Measurements from ENCODE around the gene ZBTB16.
A peak's percentile ranks its signal among the peaks of the same experiment; 100 is the strongest.

Gene ZBTB16

DNA sequence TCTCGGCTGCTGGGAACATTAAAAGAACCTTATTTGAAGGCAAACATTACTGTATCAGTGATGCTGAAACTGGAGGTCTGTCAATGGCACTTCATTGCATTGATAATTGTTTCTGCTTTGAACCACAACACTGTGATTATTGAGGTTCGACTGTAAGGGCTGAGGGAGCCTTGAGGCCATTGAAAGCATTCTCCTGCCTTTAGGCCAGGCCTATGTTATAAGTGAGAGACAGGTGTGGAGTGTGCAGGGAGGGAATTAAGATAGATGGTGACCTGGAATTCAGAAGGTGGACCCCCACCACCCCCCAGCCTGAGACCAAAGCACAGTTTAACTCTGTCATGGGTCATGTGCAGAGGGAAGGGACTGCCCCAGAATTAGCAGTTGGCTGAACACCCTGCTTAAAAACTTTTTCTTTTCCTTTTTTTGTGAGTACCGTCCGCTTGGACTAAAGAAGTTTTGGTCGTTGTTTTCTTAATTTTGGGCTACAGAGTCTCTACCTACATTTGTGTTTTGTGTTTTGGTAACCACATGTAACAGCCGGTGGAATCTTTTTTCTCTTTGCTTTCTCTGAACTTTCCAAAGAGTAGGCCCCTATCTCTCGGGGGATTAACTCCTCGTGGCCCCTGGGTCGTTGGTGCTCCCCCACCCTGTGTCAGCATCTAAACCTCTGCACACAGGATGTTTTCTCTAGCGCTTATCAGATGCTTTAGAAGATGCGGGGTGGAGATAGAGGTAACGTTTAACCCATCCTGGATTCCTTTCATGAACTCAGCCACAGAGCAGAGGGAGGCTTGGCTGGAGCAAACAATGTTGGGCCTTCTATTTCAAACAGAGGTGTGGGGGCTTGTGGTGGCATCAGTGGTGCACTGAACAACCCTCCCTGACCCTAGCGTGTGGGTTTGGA is 43.7 kb downstream of the ZBTB16 start:
- POLR2A ChIA-PET (ENCODE audit: low non-redundant PET) = no interaction called here
- DNase-seq (ENCODE audit: low spot score) = no peak
- CTCF ChIA-PET = no interaction called here
- TF ChIP-seq CTCF (conservative IDR thresholded peaks at IDR 0.05; ENCODE audit: low read depth) = no peak
- no peak overlapping the region for H3K27ac ChIP-seq

- CTCF ChIA-PET = no interaction called here
- no peak overlapping the region for H3K27ac ChIP-seq
Measured at GRCh38 chr11:114105611-114106010, 46.1 kb downstream of the ZBTB16 start.

GRCh38 chr11:114106047-114106446 is 46.5 kb downstream of the ZBTB16 start:
- POLR2A ChIA-PET (ENCODE audit: low non-redundant PET) = no interaction called here
- DNase-seq (ENCODE audit: low spot score) = no peak
- H3K27ac ChIP-seq = no peak overlapping the region
- CTCF ChIA-PET = no interaction called here
- TF ChIP-seq CTCF (conservative IDR thresholded peaks at IDR 0.05; ENCODE audit: low read depth) = no peak

More at GRCh38 chr11:114105611-114106010, 46.1 kb downstream of the ZBTB16 start:
- POLR2A ChIA-PET (ENCODE audit: low non-redundant PET) = no interaction called here
- no peak for TF ChIP-seq CTCF (conservative IDR thresholded peaks at IDR 0.05; ENCODE audit: low read depth)
- DNase-seq (ENCODE audit: low spot score) = no peak

DNA sequence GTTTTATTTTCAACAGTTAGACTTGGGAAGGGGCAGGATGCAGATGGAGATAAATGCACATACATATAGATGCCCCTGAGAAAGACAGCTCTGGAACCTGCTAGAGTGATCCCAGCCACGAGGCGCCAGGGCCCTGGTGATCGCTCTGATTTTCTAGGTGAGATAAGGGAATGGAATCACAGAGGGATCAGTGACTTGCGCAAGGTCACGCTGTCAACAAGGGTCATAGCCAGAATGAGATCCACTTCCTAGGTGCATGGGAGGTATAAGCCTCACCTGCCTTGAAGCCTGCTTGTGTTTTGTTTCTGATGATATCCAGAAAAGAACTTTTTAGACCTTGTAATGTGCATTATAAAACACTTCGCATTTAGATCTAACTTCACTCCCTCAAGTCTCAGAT is 47.5 kb downstream of the ZBTB16 start:
- ChIA-PET POLR2A (ENCODE audit: low non-redundant PET) (no interaction called here), CTCF (no interaction called here)
- no peak overlapping the region for H3K27ac ChIP-seq
- no peak for TF ChIP-seq CTCF (conservative IDR thresholded peaks at IDR 0.05; ENCODE audit: low read depth)
- DNase-seq (ENCODE audit: low spot score) = no peak

- CTCF ChIA-PET = interaction anchor here (0.7 kb wide), 1 partner anchor 16 kb away, joined by 4 read pairs; no protein-coding TSS in a partner anchor
- peak overlapping the region; percentile 26 for H3K27ac ChIP-seq
- POLR2A ChIA-PET (ENCODE audit: low non-redundant PET) = no interaction called here
Measured at GRCh38 chr11:114108501-114109205, 49.1 kb downstream of the ZBTB16 start.

More at GRCh38 chr11:114108501-114109205, 49.1 kb downstream of the ZBTB16 start:
- DNase-seq (ENCODE audit: low spot score) = no peak
- TF ChIP-seq CTCF (conservative IDR thresholded peaks at IDR 0.05; ENCODE audit: low read depth) = no peak
